Ovary (tissue), 9 donors: ENCODE measurements around the gene OR5L2. TPM values are rescaled to one million over a fixed set of nuclear protein-coding genes. Genes with fewer than 3 reads are reported as not detected.
"Not testable (repeated sequence)": the region's sequence is repeated elsewhere in the genome, so short reads cannot be mapped to it uniquely, and the experiment has no call there.

ENCODE experiments used
- DNase-seq, 5 donors: peaks; one replicate each; pipeline ENCODE4 v3.0.0-alpha.2; 2019 to 2020
- H3K27ac ChIP-seq, 2 donors: fragments of 200-600 bp; one replicate each; pipeline versions ENCODE4 v1.5.1 to v1.8.0; 2019 to 2022
- H3K27me3 ChIP-seq: fragments of 200-600 bp; one replicate; pipeline ENCODE4 v1.8.0; 2022
- H3K36me3 ChIP-seq: fragments of 200-600 bp; sonication (generic); one replicate; pipeline ENCODE4 v1.5.1; 2019
- H3K4me1 ChIP-seq: one replicate; pipeline ENCODE4 v1.8.1; 2013; ENCODE audit warnings: mild to moderate bottlenecking, moderate library complexity; ENCODE audit not compliant: insufficient read depth
- H3K4me3 ChIP-seq: fragments of 200-600 bp; sonication (generic); one replicate; pipeline ENCODE4 v1.5.1; 2017
- H3K9me3 ChIP-seq, 2 donors: fragments of 200-600 bp in 1 of 2; sonication (generic) in 1 of 2; one replicate each; pipeline versions ENCODE4 v1.5.1 to v1.8.1; 2013 to 2019; ENCODE audit warnings: mild to moderate bottlenecking in 1 of 2, moderate library complexity in 1 of 2
- CTCF ChIP-seq, 3 donors: fragments of 450-650 bp in 2 of 3; fragments of 200-600 bp in 1 of 3; IDR thresholded peaks; one replicate each; pipeline versions ENCODE4 v1.5.1 to v1.8.0; 2016 to 2022; ENCODE audit warnings: antibody characterized with exemption in 3 of 3, mild to moderate bottlenecking in 1 of 3
- EP300 ChIP-seq: sonication (generic); formaldehyde crosslinking; IDR thresholded peaks from one replicate; pipeline ENCODE4 v1.6.1; 2017; ENCODE audit warnings: antibody characterized with exemption
- POLR2A ChIP-seq: fragments of 450-650 bp; IDR thresholded peaks from one replicate; pipeline ENCODE4 v1.6.1; 2017; ENCODE audit warnings: antibody characterized with exemption, mild to moderate bottlenecking, moderate library complexity
- WGBS, 3 donors: extraction: QIAGEN DNeasy Blood & Tissue Kit in 1 of 3; methylation state at CpG; one replicate each; pipeline versions ENCODE4 v1.1.5 to v1.1.7; 2013 to 2017; 5-methylcytosine and 5-hydroxymethylcytosine counted together
- intact Hi-C, 4 donors: fragments of 100-400 bp; cut with DNase I; formaldehyde crosslinking; loops; one replicate each; pipeline versions ENCODE4 v1.11.0 to v1.15.1; 2022 to 2023
- polyA plus RNA-seq, 2 donors: library from polyadenylated mRNA; stranded (reverse); fragments of 200-250 nt in 1 of 2; fragments of 350-450 nt in 1 of 2; fragmentation: Illumina TruSeq in 1 of 2; extraction: RNeasy Lipid Tissue Mini Kit (QIAGEN cat#74804) in 1 of 2; gene quantifications; one replicate each; pipeline ENCODE4 v1.2.3, GENCODE V29; 2013 to 2014
- total RNA-seq, 7 donors: library from RNA; depleted of rRNA in 2 of 7; stranded (reverse); fragments of >200 nt in 2 of 7; fragmentation: NEBNext Ultra II Directional in 3 of 7; extraction: Animal tissue kit (Norgen Biotek cat#: 25700) in 3 of 7; gene quantifications; one replicate each; pipeline versions ENCODE4 v1.1.0 to v1.2.4, GENCODE V29; 2016 to 2023
- donor health status: DM: no; HTN: no; CAD: no; lungs with moderate emphysema.
- donor health status: DM: no; HTN: no; CAD: no.
- donor health status: Bipolar disorder and iron deficiency.
- donor health status: DM: yes; HTN: yes; CAD: no.
- donor health status: DM: no; HTN: no; CAD: no.
- donor health status: DM: yes; HTN: yes; CAD: no.

The OR5L2 gene
- total and polyA plus RNA-seq, 9 donors = not detected

- WGBS, 3 donors = 38 to 47% (median 45%) methylated on average over 2 of the region's 2 CpGs
- no peak for DNase-seq
- Histone ChIP-seq H3K9me3 (no peaks in the 10 kb centered on the region), H3K27ac (no peak overlapping the region), H3K27me3 (no peaks in the 10 kb centered on the region), H3K36me3 (no peaks in the 10 kb centered on the region), H3K4me1 (no peaks in the 10 kb centered on the region), H3K4me3 (no peak overlapping the region)
- intact Hi-C loops = no loop called here
- no peak for TF ChIP-seq EP300
These were observed 20.4 kb downstream of the OR5L2 start for GRCh38 chr11:55847453-55847852.

GRCh38 chr11:55849037-55849436 is 22.0 kb downstream of the OR5L2 start:
- TF ChIP-seq EP300 (no peak), CTCF (IDR thresholded peaks at IDR 0.05) (no peak), POLR2A (no peak)
- intact Hi-C loops = no loop called here
- DNase-seq = no peak
- H3K9me3 ChIP-seq = no peaks in the 10 kb centered on the region
- H3K27ac ChIP-seq = no peak overlapping the region
- H3K36me3 ChIP-seq = no peaks in the 10 kb centered on the region
- H3K27me3 ChIP-seq = no peaks in the 10 kb centered on the region
- no peaks in the 10 kb centered on the region for H3K4me1 ChIP-seq
- no peak overlapping the region for H3K4me3 ChIP-seq

- H3K4me3 ChIP-seq = no peak overlapping the region
- no peaks in the 10 kb centered on the region for H3K4me1 ChIP-seq
- WGBS, 3 donors = 75 to 77% (median 76%) methylated on average over 1 of the region's 1 CpG
- H3K9me3 ChIP-seq = no peaks in the 10 kb centered on the region
- no peak for DNase-seq
- TF ChIP-seq EP300 = no peak
- no peak for TF ChIP-seq CTCF (IDR thresholded peaks at IDR 0.05)
- TF ChIP-seq POLR2A = no peak
- no peaks in the 10 kb centered on the region for H3K36me3 ChIP-seq
- H3K27me3 ChIP-seq = no peaks in the 10 kb centered on the region
- no peak overlapping the region for H3K27ac ChIP-seq
- intact Hi-C loops = no loop called here
These were observed 25.1 kb downstream of the OR5L2 start for GRCh38 chr11:55852141-55852540.

GRCh38 chr11:55854704-55855103 is 27.7 kb downstream of the OR5L2 start:
- no peaks in the 10 kb centered on the region for H3K9me3 ChIP-seq
- H3K36me3 ChIP-seq = no peaks in the 10 kb centered on the region
- 10 to 29% (median 14%) methylated on average over 1 of the region's 1 CpG for WGBS, 3 donors
- no peak overlapping the region for H3K27ac ChIP-seq
- no peaks in the 10 kb centered on the region for H3K4me1 ChIP-seq
- no peak overlapping the region for H3K4me3 ChIP-seq
- H3K27me3 ChIP-seq = no peaks in the 10 kb centered on the region
- DNase-seq = no peak
- TF ChIP-seq EP300 = no peak
- TF ChIP-seq CTCF (IDR thresholded peaks at IDR 0.05) = no peak
- no peak for TF ChIP-seq POLR2A
- intact Hi-C loops = no loop called here

- H3K36me3 ChIP-seq, intact Hi-C loops, H3K27me3 ChIP-seq, H3K4me3 ChIP-seq, H3K4me1 ChIP-seq, H3K9me3 ChIP-seq, DNase-seq, H3K27ac ChIP-seq: not testable (repeated sequence)
- WGBS, 3 donors = 82 to 88% (median 83%) methylated on average over 4 of the region's 4 CpGs
These were observed 40.3 kb downstream of the OR5L2 start for GRCh38 chr11:55867354-55867753.

GRCh38 chr11:55872731-55873130 is 45.7 kb downstream of the OR5L2 start:
- H3K36me3 ChIP-seq, H3K27me3 ChIP-seq, DNase-seq, H3K4me3 ChIP-seq, intact Hi-C loops, H3K4me1 ChIP-seq, H3K9me3 ChIP-seq, H3K27ac ChIP-seq: not testable (repeated sequence)
- WGBS, 3 donors = 9 to 46% (median 22%) methylated on average over 30 to 33 of the region's 33 CpGs

- H3K4me3 ChIP-seq, DNase-seq, H3K4me1 ChIP-seq, H3K9me3 ChIP-seq, H3K27me3 ChIP-seq, intact Hi-C loops, H3K36me3 ChIP-seq, H3K27ac ChIP-seq: not testable (repeated sequence)
- 19 to 62% (median 34%) methylated on average over 33 to 34 of the region's 34 CpGs for WGBS, 3 donors
These were observed 46.1 kb downstream of the OR5L2 start for GRCh38 chr11:55873146-55873545.
